A549 (cell line): Measurements from ENCODE around the gene CAMK2N2.

Experiments used
- BHLHE40 ChIP-seq: IDR thresholded peaks from 2 replicates; pipeline ENCODE4 v1.6.1; 2012; ENCODE audit warnings: low read depth, low read length, inconsistent platforms
- CBX8 ChIP-seq: fragments of 200-600 bp; sonication (generic); IDR thresholded peaks from 2 replicates; pipeline ENCODE4 v1.6.1; 2016
- CEBPB ChIP-seq, 2 experiments: fragments of >200 bp in 1 of 2; sonication (Bioruptor Twin) in 1 of 2; formaldehyde crosslinking in 1 of 2; IDR thresholded peaks; 2 replicates each; pipeline ENCODE4 v1.6.1; 2012 to 2016
- CHD4 ChIP-seq: fragments of 200-600 bp; sonication (generic); IDR thresholded peaks from 2 replicates; pipeline ENCODE4 v1.6.1; 2016; ENCODE audit warnings: antibody characterized with exemption, mild to moderate bottlenecking, borderline replicate concordance
- EHMT2 ChIP-seq: fragments of 200-600 bp; sonication (generic); IDR thresholded peaks from 2 replicates; pipeline ENCODE4 v1.6.1; 2016; ENCODE audit warnings: antibody characterized with exemption, low read depth, mild to moderate bottlenecking, moderate library complexity
- EP300 ChIP-seq, 2 experiments: fragments of >200 bp; sonication (Bioruptor Twin); formaldehyde crosslinking; IDR thresholded peaks; 2 replicates in 1 of 2; 3 replicates in 1 of 2; pipeline ENCODE4 v1.6.1; 2016 to 2017
- NFE2L2 ChIP-seq: fragments of 150-350 bp; conservative IDR thresholded peaks from 2 replicates; pipeline ENCODE4 v1.6.1; 2014; ENCODE audit warnings: low read length
- POLR2A ChIP-seq: IDR thresholded peaks from 2 replicates; pipeline ENCODE4 v1.6.1; 2012; ENCODE audit warnings: mild to moderate bottlenecking, low read length
- RFX5 ChIP-seq: fragments of 450-650 bp; IDR thresholded peaks from 2 replicates; pipeline ENCODE4 v1.7.1; 2014; ENCODE audit warnings: antibody characterized with exemption, mild to moderate bottlenecking, moderate library complexity
- RNF2 ChIP-seq: fragments of 200-600 bp; sonication (generic); IDR thresholded peaks from 2 replicates; pipeline ENCODE4 v1.6.1; 2016; ENCODE audit warnings: low read depth, mild to moderate bottlenecking, antibody characterized with exemption, moderate library complexity, borderline replicate concordance
- SMC3 ChIP-seq: fragments of >200 bp; sonication (Bioruptor Twin); formaldehyde crosslinking; IDR thresholded peaks from 3 replicates; pipeline ENCODE4 v1.6.1; 2018; ENCODE audit warnings: inconsistent platforms
- TF ChIP-seq, protein P1 (sequence below): fragments of >200 bp; sonication (Bioruptor Twin); formaldehyde crosslinking; IDR thresholded peaks from 3 replicates; pipeline ENCODE4 v1.5.1; 2016
- TF ChIP-seq, protein P2 (sequence below): IDR thresholded peaks from 2 replicates; pipeline ENCODE4 v1.6.1; 2012

DNA sequence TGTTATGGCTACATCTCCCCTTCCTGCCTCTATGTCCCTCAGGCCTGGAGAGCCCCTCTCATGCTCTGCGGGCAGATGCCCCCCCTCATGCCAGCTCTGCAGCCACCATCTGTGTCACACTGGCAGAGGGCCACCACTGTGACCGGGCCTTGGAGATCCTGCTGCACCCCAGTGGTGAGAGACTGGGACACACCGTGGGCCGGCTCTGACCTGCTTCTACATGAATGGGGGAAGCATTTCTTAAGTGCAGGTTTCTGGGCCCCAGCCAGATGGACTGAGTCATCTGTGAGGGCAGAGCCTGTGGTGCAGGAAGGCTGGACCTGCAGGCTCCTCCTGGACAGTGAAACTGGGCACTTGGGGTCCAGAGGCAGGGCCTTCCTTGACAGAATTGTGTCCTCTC lies 27.1 kb downstream of the CAMK2N2 start:
- TF ChIP-seq CEBPB (IDR thresholded peaks at IDR 0.05) (no peak), BHLHE40 (no peak), CBX8 (no peak), EP300 (IDR thresholded peaks at IDR 0.05) (no peak), RNF2 (no peak), NFE2L2 (no peak), RFX5 (no peak), CHD4 (no peak), SMC3 (no peak), EHMT2 (no peak), POLR2A (no peak)
- TF ChIP-seq, protein P1, sequence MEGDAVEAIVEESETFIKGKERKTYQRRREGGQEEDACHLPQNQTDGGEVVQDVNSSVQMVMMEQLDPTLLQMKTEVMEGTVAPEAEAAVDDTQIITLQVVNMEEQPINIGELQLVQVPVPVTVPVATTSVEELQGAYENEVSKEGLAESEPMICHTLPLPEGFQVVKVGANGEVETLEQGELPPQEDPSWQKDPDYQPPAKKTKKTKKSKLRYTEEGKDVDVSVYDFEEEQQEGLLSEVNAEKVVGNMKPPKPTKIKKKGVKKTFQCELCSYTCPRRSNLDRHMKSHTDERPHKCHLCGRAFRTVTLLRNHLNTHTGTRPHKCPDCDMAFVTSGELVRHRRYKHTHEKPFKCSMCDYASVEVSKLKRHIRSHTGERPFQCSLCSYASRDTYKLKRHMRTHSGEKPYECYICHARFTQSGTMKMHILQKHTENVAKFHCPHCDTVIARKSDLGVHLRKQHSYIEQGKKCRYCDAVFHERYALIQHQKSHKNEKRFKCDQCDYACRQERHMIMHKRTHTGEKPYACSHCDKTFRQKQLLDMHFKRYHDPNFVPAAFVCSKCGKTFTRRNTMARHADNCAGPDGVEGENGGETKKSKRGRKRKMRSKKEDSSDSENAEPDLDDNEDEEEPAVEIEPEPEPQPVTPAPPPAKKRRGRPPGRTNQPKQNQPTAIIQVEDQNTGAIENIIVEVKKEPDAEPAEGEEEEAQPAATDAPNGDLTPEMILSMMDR = no peak
- TF ChIP-seq, protein P2, sequence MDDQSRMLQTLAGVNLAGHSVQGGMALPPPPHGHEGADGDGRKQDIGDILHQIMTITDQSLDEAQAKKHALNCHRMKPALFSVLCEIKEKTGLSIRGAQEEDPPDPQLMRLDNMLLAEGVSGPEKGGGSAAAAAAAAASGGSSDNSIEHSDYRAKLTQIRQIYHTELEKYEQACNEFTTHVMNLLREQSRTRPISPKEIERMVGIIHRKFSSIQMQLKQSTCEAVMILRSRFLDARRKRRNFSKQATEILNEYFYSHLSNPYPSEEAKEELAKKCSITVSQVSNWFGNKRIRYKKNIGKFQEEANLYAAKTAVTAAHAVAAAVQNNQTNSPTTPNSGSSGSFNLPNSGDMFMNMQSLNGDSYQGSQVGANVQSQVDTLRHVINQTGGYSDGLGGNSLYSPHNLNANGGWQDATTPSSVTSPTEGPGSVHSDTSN = no peak
